ENCODE measurements around the gene DVL1.

Gene DVL1

GRCh38 chr1:1304331-1305299, 44.6 kb downstream of the DVL1 start:
- no peaks in the 10 kb centered on the region for H3K27me3 ChIP-seq (ENCODE audit: control insufficient read depth in 1 of 2, insufficient read depth in 2 of 2, low read length in 2 of 2)
- H3K36me3 ChIP-seq (ENCODE audit: insufficient read depth, low read length): no peaks in the 10 kb centered on the region
- no peaks in the 10 kb centered on the region for H3K9me3 ChIP-seq (ENCODE audit: low read length)
- peak overlapping the region; percentile 47 to 85 for H3K4me3 ChIP-seq (ENCODE audit: low read depth in 1 of 2, low read length in 2 of 2)
- H3K4me1 ChIP-seq (ENCODE audit: insufficient read depth, low read length): peaks cover 23% of the 10 kb centered on the region
- H3K9ac ChIP-seq (ENCODE audit: low read length): peak overlapping the region; percentile 60
- H3K27ac ChIP-seq (ENCODE audit: low read depth, low read length): peak overlapping the region; percentile 75

DNA sequence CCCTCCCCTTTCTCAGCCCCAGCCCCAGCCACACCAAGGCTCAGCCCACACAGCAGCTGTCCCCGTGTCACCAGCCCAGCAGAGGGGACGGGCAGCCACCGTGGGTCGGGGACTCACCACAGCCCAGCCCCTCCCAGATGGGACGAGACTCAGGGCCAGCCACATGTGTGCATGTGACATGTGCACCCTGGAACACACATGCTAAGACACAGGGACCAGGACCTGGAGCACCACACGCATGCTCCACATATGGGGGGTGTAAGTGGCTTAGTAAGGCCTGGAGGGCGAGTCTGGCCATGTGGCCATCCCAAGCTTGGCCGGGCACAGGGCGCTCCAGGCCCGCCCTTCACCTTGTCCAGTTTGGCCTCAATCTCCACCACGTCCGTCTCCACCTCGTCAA, 45.5 kb downstream of the DVL1 start:
- H3K9me3 ChIP-seq (ENCODE audit: low read length): no peaks in the 10 kb centered on the region
- peak overlapping the region; percentile 14 for H3K27ac ChIP-seq (ENCODE audit: low read depth, low read length)
- H3K4me3 ChIP-seq (ENCODE audit: low read depth in 1 of 2, low read length in 2 of 2): peak overlapping the region in 1 of 2 donors; percentile 85

GRCh38 chr1:1302951-1303509, 46.2 kb downstream of the DVL1 start:
- Histone ChIP-seq H3K27ac (ENCODE audit: low read depth, low read length) (no peak overlapping the region), H3K9me3 (ENCODE audit: low read length) (no peaks in the 10 kb centered on the region), H3K36me3 (ENCODE audit: insufficient read depth, low read length) (no peaks in the 10 kb centered on the region), H3K9ac (ENCODE audit: low read length) (no peak overlapping the region), H3K27me3 (ENCODE audit: control insufficient read depth in 1 of 2, insufficient read depth in 2 of 2, low read length in 2 of 2) (no peaks in the 10 kb centered on the region), H3K4me3 (ENCODE audit: low read depth in 1 of 2, low read length in 2 of 2) (no peak overlapping the region), H3K4me1 (ENCODE audit: insufficient read depth, low read length) (peaks cover 22% of the 10 kb centered on the region)

More for the DNA sequence above, 45.5 kb downstream of the DVL1 start:
- Histone ChIP-seq H3K9ac (ENCODE audit: low read length) (no peak overlapping the region), H3K4me1 (ENCODE audit: insufficient read depth, low read length) (peaks cover 22% of the 10 kb centered on the region), H3K36me3 (ENCODE audit: insufficient read depth, low read length) (no peaks in the 10 kb centered on the region), H3K27me3 (ENCODE audit: control insufficient read depth in 1 of 2, insufficient read depth in 2 of 2, low read length in 2 of 2) (no peaks in the 10 kb centered on the region)

DNA sequence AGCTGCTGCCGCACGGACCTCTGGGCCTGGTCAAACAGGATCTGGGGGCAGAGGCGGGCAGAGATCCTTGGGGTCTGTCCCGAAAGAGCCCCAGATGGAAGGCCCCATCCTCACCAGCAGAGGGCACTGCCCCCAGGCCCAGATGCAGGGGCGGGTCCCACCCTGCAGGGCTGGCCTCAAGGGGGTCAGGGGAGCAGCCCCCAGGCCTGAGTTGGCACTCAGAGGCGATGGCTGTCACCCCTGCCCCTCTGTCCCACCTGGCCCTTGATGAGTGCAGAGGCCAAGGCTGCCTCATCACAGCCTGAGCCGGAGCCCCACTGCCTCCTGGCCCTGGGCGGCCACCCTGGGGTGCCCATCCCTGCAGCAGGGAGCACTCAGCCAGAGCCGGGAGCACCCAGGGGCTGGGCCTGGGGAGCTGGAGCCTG, 47.2 kb downstream of the DVL1 start:
- Histone ChIP-seq H3K9ac (ENCODE audit: low read length) (no peak overlapping the region), H3K36me3 (ENCODE audit: insufficient read depth, low read length) (no peaks in the 10 kb centered on the region), H3K27me3 (ENCODE audit: control insufficient read depth in 1 of 2, insufficient read depth in 2 of 2, low read length in 2 of 2) (no peaks in the 10 kb centered on the region), H3K9me3 (ENCODE audit: low read length) (no peaks in the 10 kb centered on the region), H3K27ac (ENCODE audit: low read depth, low read length) (no peak overlapping the region), H3K4me3 (ENCODE audit: low read depth in 1 of 2, low read length in 2 of 2) (no peak overlapping the region), H3K4me1 (ENCODE audit: insufficient read depth, low read length) (peaks cover 22% of the 10 kb centered on the region)

- Histone ChIP-seq H3K27me3 (ENCODE audit: control insufficient read depth in 1 of 2, insufficient read depth in 2 of 2, low read length in 2 of 2) (no peaks in the 10 kb centered on the region), H3K36me3 (ENCODE audit: insufficient read depth, low read length) (no peaks in the 10 kb centered on the region), H3K4me1 (ENCODE audit: insufficient read depth, low read length) (peaks cover 6% of the 10 kb centered on the region), H3K9ac (ENCODE audit: low read length) (no peak overlapping the region), H3K4me3 (ENCODE audit: low read depth in 1 of 2, low read length in 2 of 2) (no peak overlapping the region), H3K9me3 (ENCODE audit: low read length) (no peaks in the 10 kb centered on the region), H3K27ac (ENCODE audit: low read depth, low read length) (no peak overlapping the region)
Observed at GRCh38 chr1:1300352-1300739, 48.9 kb downstream of the DVL1 start.

DNA sequence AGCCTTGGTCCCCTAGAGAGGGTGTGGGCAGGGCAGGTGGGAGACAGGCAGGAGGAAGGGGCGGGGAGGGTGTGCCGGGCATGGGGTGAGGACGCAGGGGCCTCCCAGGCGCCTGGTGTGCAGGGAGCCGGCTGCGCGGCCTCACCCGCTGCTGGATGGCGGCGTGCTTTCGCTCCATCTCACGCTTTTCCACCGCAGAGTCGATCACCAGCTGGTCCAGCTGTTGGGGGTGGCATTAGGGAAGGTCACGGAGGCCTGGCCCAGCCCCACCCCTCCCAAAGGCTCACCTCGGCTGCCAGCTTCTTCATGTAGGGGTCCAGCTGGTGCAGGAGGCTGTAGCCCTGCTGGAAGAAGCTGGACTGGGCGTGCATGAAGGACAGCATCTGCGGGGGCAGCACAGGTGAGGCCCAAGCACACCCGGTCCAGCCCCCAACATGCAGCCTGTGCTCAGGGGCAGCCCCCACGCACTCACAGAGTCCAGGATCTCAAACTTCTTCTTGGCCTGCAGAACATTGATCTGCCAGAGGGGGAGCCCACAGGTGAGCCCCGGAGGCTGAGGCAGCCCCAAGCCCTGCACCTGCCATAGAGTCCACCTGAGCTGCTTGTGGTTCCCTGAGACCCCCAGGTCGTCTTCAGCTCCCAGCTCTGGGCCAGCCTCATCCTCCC, 49.4 kb downstream of the DVL1 start:
- no peaks in the 10 kb centered on the region for H3K9me3 ChIP-seq (ENCODE audit: low read length)
- no peaks in the 10 kb centered on the region for H3K36me3 ChIP-seq (ENCODE audit: insufficient read depth, low read length)
- H3K9ac ChIP-seq (ENCODE audit: low read length): no peak overlapping the region
- no peak overlapping the region for H3K27ac ChIP-seq (ENCODE audit: low read depth, low read length)
- H3K4me3 ChIP-seq (ENCODE audit: low read depth in 1 of 2, low read length in 2 of 2): no peak overlapping the region
- peaks cover 3% of the 10 kb centered on the region for H3K4me1 ChIP-seq (ENCODE audit: insufficient read depth, low read length)
- H3K27me3 ChIP-seq (ENCODE audit: control insufficient read depth in 1 of 2, insufficient read depth in 2 of 2, low read length in 2 of 2): no peaks in the 10 kb centered on the region

GRCh38 chr1:1298861-1299685, 50.1 kb downstream of the DVL1 start:
- Histone ChIP-seq H3K4me1 (ENCODE audit: insufficient read depth, low read length) (peaks cover 3% of the 10 kb centered on the region), H3K4me3 (ENCODE audit: low read depth in 1 of 2, low read length in 2 of 2) (no peak overlapping the region), H3K36me3 (ENCODE audit: insufficient read depth, low read length) (no peaks in the 10 kb centered on the region), H3K9me3 (ENCODE audit: low read length) (no peaks in the 10 kb centered on the region), H3K9ac (ENCODE audit: low read length) (no peak overlapping the region), H3K27ac (ENCODE audit: low read depth, low read length) (no peak overlapping the region), H3K27me3 (ENCODE audit: control insufficient read depth in 1 of 2, insufficient read depth in 2 of 2, low read length in 2 of 2) (no peaks in the 10 kb centered on the region)

DNA sequence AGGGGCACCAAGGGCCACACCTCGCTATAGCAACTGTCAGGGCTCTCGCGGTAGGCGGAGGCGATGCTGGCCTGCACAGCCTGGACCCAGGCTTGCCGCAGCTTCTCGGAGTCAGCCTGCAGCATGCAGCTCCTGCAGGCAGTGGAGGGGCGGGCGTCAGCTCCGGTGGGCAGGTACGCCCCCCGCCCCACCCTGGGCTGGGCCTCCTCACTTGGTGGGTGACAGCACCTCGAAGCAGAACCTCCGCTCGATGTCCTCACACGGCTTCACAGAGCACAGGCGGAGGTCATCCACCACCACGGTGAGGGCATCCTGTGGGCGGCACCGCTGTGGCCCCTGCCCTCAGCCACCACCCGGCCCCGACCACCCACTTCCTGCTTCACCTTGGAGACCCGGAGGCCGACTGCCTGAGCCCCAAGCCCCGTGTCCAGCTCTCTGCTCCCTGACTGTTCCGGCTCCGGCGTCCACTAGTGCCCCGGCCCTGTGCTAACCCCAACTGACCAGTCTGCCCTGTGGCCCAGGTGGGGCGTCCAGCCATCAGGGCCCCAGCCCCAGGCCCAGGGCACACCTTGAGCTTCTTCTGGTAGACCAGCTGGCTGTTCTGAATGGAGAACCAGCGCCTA, 51.3 kb downstream of the DVL1 start:
- Histone ChIP-seq H3K36me3 (ENCODE audit: insufficient read depth, low read length) (no peaks in the 10 kb centered on the region), H3K27ac (ENCODE audit: low read depth, low read length) (no peak overlapping the region), H3K4me3 (ENCODE audit: low read depth in 1 of 2, low read length in 2 of 2) (no peak overlapping the region), H3K27me3 (ENCODE audit: control insufficient read depth in 1 of 2, insufficient read depth in 2 of 2, low read length in 2 of 2) (no peaks in the 10 kb centered on the region), H3K4me1 (ENCODE audit: insufficient read depth, low read length) (no peaks in the 10 kb centered on the region), H3K9me3 (ENCODE audit: low read length) (no peaks in the 10 kb centered on the region), H3K9ac (ENCODE audit: low read length) (no peak overlapping the region)

DNA sequence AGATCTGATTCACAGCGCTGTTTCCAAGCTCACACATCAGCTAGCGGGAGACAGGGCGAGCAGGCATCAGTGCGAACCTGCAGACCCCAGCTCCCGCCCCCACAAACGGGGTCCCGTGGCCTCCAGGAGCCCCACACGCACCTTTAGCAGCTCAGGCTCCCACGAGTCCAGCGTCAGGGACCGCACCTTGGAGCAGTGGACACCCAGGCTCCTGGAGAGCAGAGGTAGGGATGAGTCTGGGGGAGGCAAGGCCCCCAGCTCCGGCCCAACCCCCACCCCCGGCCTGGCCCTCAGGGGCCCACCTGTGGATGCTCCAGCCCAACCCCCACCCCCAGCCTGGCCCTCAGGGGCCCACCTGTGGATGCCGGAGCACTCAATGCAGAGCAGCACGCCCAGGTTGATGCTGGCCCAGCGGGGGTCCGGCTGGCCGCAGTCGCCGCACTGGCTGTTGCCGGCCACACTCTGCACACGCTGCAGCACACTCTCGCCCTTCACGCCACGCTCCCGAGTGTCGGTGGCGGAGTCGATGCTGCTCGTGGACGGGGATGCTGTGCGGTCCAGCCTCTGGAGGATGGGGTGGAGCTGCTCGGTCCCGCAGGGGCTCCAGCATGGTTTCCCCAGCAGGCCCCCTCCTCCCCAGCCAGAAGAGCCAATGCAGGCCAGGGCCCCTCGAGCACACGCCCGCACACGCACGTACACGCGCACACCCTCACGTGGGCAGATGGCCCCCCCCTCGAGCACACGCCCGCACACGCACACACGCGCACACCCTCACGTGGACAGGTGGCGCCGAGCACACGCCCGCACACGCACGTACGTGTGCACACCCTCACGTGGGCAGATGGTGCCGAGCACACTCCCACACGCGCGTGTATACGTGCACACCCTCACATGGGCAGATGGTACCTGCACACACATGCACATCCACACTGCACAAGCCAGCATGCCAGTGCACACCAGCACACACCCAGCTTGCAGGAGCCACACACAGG, 52.9 kb downstream of the DVL1 start:
- Histone ChIP-seq H3K4me1 (ENCODE audit: insufficient read depth, low read length) (no peaks in the 10 kb centered on the region), H3K4me3 (ENCODE audit: low read depth in 1 of 2, low read length in 2 of 2) (no peak overlapping the region), H3K36me3 (ENCODE audit: insufficient read depth, low read length) (no peaks in the 10 kb centered on the region), H3K9me3 (ENCODE audit: low read length) (no peaks in the 10 kb centered on the region), H3K27ac (ENCODE audit: low read depth, low read length) (no peak overlapping the region), H3K27me3 (ENCODE audit: control insufficient read depth in 1 of 2, insufficient read depth in 2 of 2, low read length in 2 of 2) (no peaks in the 10 kb centered on the region), H3K9ac (ENCODE audit: low read length) (no peak overlapping the region)

All from muscle layer of colon (tissue), 2 donors.